HepG2 (cell line): Measurements from ENCODE around the gene ERC1. TPM values are rescaled to one million over a fixed set of nuclear protein-coding genes. Genes with fewer than 3 reads are reported as not detected.

Experiments
- ATAC-seq: fragments of 200-7000 bp; cut with Tn5 transposase; 3 replicates; pipeline ENCODE4 v1.9.1; 2020; ENCODE audit warnings: mild to moderate bottlenecking, moderate library complexity
- BruUV-seq: library from RNA; stranded (reverse); fragments of 400-500 nt; replicated peaks from 2 replicates; lab custom pipeline; 2021; lab: Mats Ljungman, UMichigan
- CTCF ChIA-PET: fragments of 300-600 bp; formaldehyde crosslinking; extraction: SDS; loops from one replicate; lab custom pipeline; 2021; ENCODE audit warnings: low total read pairs, inconsistent platforms, low intra/inter-chr PET ratio; lab: Yijun Ruan, JAX
- POLR2A ChIA-PET: fragments of 350-600 bp; sonication (Branson Sonifier 250); formaldehyde crosslinking; loops from one replicate; lab custom pipeline; 2020; ENCODE audit warnings: antibody characterized with exemption, inconsistent platforms; lab: Yijun Ruan, JAX
- DNase-seq: peaks from one replicate; pipeline ENCODE4 v3.0.0-alpha.2; 2015; ENCODE audit warnings: low spot score
- FAIRE-seq: peaks from 3 replicates; lab custom pipeline; 2011; peaks lifted over from hg19 to GRCh38; lab: Jason Lieb, UNC
- H2AFZ ChIP-seq: one replicate; pipeline ENCODE4 v1.6.1; 2011; ENCODE audit warnings: low read length, inconsistent platforms
- H3K27ac ChIP-seq: fragments of 300-600 bp; 3 replicates; pipeline ENCODE4 v1.8.0; 2011; ENCODE audit warnings: mixed run types, mild to moderate bottlenecking, mixed read lengths, low read length, inconsistent platforms; ENCODE audit not compliant: insufficient read depth; ENCODE audit errors: extremely low read length
- H3K27me3 ChIP-seq, 2 experiments: fragments of 200-600 bp in 1 of 2; 2 replicates in 1 of 2; 3 replicates in 1 of 2; pipeline versions ENCODE4 v1.6.0 to v1.8.0; 2011; ENCODE audit warnings: low read length in 2 of 2, mild to moderate bottlenecking in 2 of 2, moderate library complexity in 2 of 2, inconsistent platforms in 1 of 2; ENCODE audit not compliant: insufficient read depth in 2 of 2, control insufficient read depth in 1 of 2
- H3K36me3 ChIP-seq, 2 experiments: fragments of 200-600 bp in 1 of 2; replicated peaks in 1 of 2; 2 replicates in 1 of 2; 3 replicates in 1 of 2; pipeline versions ENCODE4 v1.5.1 to v1.8.0; 2011; ENCODE audit warnings: low read length in 2 of 2, inconsistent platforms in 1 of 2; ENCODE audit not compliant: insufficient read depth in 2 of 2, control insufficient read depth in 1 of 2
- H3K4me1 ChIP-seq: 2 replicates; pipeline ENCODE4 v1.5.1; 2012; ENCODE audit warnings: low read length, inconsistent platforms; ENCODE audit not compliant: insufficient read depth
- H3K4me2 ChIP-seq: 2 replicates; pipeline ENCODE4 v1.6.0; 2011; ENCODE audit warnings: low read depth, low read length, inconsistent platforms
- H3K4me3 ChIP-seq, 3 experiments: fragments of 200-600 bp in 1 of 3; sonication (generic), shearing (Covaris generic) in 1 of 3; replicated peaks in 1 of 3; 2 replicates each; pipeline ENCODE4 v1.5.1; 2011 to 2016; ENCODE audit warnings: low read length in 3 of 3, inconsistent platforms in 2 of 3, low read depth in 2 of 3, mild to moderate bottlenecking in 2 of 3, control low read depth in 1 of 3, mixed read lengths in 1 of 3; ENCODE audit not compliant: insufficient read depth in 1 of 3
- H3K79me2 ChIP-seq: one replicate; pipeline ENCODE4 v1.6.1; 2011; ENCODE audit warnings: low read length, inconsistent platforms; ENCODE audit not compliant: insufficient read depth
- H3K9ac ChIP-seq: 2 replicates; pipeline ENCODE4 v1.6.0; 2011; ENCODE audit warnings: mild to moderate bottlenecking, low read depth, low read length, inconsistent platforms; ENCODE audit not compliant: insufficient read depth
- H3K9me3 ChIP-seq: 2 replicates; pipeline ENCODE4 v1.5.1; 2012; ENCODE audit warnings: mild to moderate bottlenecking, low read length
- H4K20me1 ChIP-seq: 2 replicates; pipeline ENCODE4 v1.6.0; 2011; ENCODE audit warnings: inconsistent platforms, mild to moderate bottlenecking, low read length, moderate library complexity; ENCODE audit not compliant: insufficient read depth
- GATAD2A ChIP-seq: IDR thresholded peaks from 2 replicates; pipeline ENCODE4 v1.6.1; 2016
- PAWR ChIP-seq: sonication (generic); formaldehyde crosslinking; IDR thresholded peaks from 2 replicates; pipeline ENCODE4 v1.4.0; 2020; ENCODE audit warnings: missing genetic modification reagents, mild to moderate bottlenecking, borderline replicate concordance
- TCF7L2 ChIP-seq: IDR thresholded peaks from 2 replicates; pipeline ENCODE4 v1.6.1; 2011; ENCODE audit warnings: mild to moderate bottlenecking, low read depth, low read length, moderate library complexity
- THAP9 ChIP-seq: sonication (generic); formaldehyde crosslinking; IDR thresholded peaks from 2 replicates; pipeline ENCODE4; 2020; ENCODE audit warnings: missing genetic modification reagents, mild to moderate bottlenecking, borderline replicate concordance
- ZNF253 ChIP-seq: sonication (generic); formaldehyde crosslinking; IDR thresholded peaks from 2 replicates; pipeline ENCODE4 v1.8.0; 2022; ENCODE audit warnings: mild to moderate bottlenecking, missing genetic modification reagents, borderline replicate concordance
- ZNF800 ChIP-seq: sonication (generic); formaldehyde crosslinking; IDR thresholded peaks from 2 replicates; pipeline ENCODE4 v1.4.0; 2020; ENCODE audit warnings: missing genetic modification reagents
- WGBS: methylation state at CpG from one replicate; pipeline ENCODE4 v1.1.6; 2017; ENCODE audit warnings: low lambda C conversion rate; 5-methylcytosine and 5-hydroxymethylcytosine counted together
- in situ Hi-C: cut with HindIII; loops from 2 replicates; pipeline ENCODE4 v1.10.0; 2017; ENCODE audit warnings: low pct_unique_long_range_greater_than_20kb; ENCODE audit not compliant: extremely low pct_ligation_motif_present
- intact Hi-C: fragments of 100-400 bp; cut with micrococcal nuclease; formaldehyde crosslinking; loops from one replicate; pipeline ENCODE4 v1.10.0; 2022; ENCODE audit not compliant: unreplicated experiment
- polyA plus RNA-seq, 8 experiments: library from polyadenylated mRNA; depleted of rRNA in 3 of 8; stranded (reverse) in 7 of 8; unstranded in 1 of 8; fragments of >200 nt; fragmentation: Illumina TruSeq in 4 of 8; extraction: Trizol in 4 of 8; gene quantifications; 2 replicates each; pipeline versions ENCODE4 v1.2.1 to v1.2.3, GENCODE V29; 2011 to 2016; ENCODE audit warnings: low read depth in 4 of 8, missing spikeins in 1 of 8, mixed read lengths in 1 of 8; ENCODE audit not compliant: insufficient read depth in 1 of 8
- total RNA-seq, 5 experiments: library from RNA; depleted of rRNA; stranded (reverse); fragments of >200 nt; fragmentation: Illumina TruSeq; extraction: Trizol; gene quantifications; 2 replicates each; pipeline ENCODE4 v1.2.3, GENCODE V29; 2016; ENCODE audit warnings: low read depth in 1 of 5

The ERC1 gene
- total and polyA plus RNA-seq, 2 of the 13 experiments (the other 11 are each of a cell fraction or from before 2014, with no cell fraction given): 6.1 to 12.4 TPM

GRCh38 chr12:1369938-1370500 lies 379.0 kb downstream of the ERC1 start:
- TF ChIP-seq THAP9 (CRISPR knock-in tag) (no peak), PAWR (CRISPR knock-in tag) (no peak), GATAD2A (no peak), ZNF253 (no peak), ZNF800 (CRISPR knock-in tag) (no peak), TCF7L2 (no peak)
- POLR2A ChIA-PET: no interaction called here
- no peak overlapping the region for H3K27ac ChIP-seq
- whole genome bisulfite sequencing: 100% methylated on average over 1 of the region's 1 CpG
- ATAC-seq (no peak), FAIRE-seq (no peak), DNase-seq (no peak)
- CTCF ChIA-PET: no interaction called here
- no peak overlapping the region for H3K9ac ChIP-seq
- no peak overlapping the region for H3K4me3 ChIP-seq
- H3K79me2 ChIP-seq: no peaks in the 10 kb centered on the region
- intact Hi-C loops: no loop called here
- H3K9me3 ChIP-seq: no peaks in the 10 kb centered on the region
- no peak overlapping the region for H2AFZ ChIP-seq
- no peak overlapping the region for H3K4me2 ChIP-seq
- H4K20me1 ChIP-seq: no peaks in the 10 kb centered on the region
- peaks cover 16% of the 10 kb centered on the region for H3K4me1 ChIP-seq
- BruUV-seq: no TSS peak
- in situ Hi-C loops: no loop called here
- no peaks in the 10 kb centered on the region for H3K27me3 ChIP-seq
- H3K36me3 ChIP-seq: peaks cover 0 to 4% of the 10 kb centered on the region in 2 experiments; a peak in 2 of 5 replicates
